Neural crest cell (in vitro differentiated cells): ENCODE data around the gene COX10. TPM values are rescaled to one million over a fixed set of nuclear protein-coding genes. Genes with fewer than 3 reads are reported as not detected.

Experiments
- DNase-seq: peaks from one replicate; pipeline ENCODE4 v3.0.0; 2021; ENCODE audit warnings: low read depth, mixed read lengths, low spot score
- H3K27ac Mint-ChIP-seq: one replicate; pipeline ENCODE4 v1.8.0; 2021; ENCODE audit warnings: mild to moderate bottlenecking, mixed read lengths; ENCODE audit not compliant: unreplicated experiment
- H3K27me3 Mint-ChIP-seq: 2 replicates; pipeline ENCODE4 v1.8.0; 2021; ENCODE audit warnings: low read depth, mild to moderate bottlenecking, mixed read lengths
- H3K36me3 Mint-ChIP-seq: 2 replicates; pipeline ENCODE4 v1.8.0; 2021; ENCODE audit warnings: low read depth, mild to moderate bottlenecking, mixed read lengths
- H3K4me1 Mint-ChIP-seq: 2 replicates; pipeline ENCODE4 v1.8.0; 2021; ENCODE audit warnings: mixed read lengths
- H3K4me3 Mint-ChIP-seq: one replicate; pipeline ENCODE4 v1.8.0; 2021; ENCODE audit warnings: mild to moderate bottlenecking, mixed read lengths
- H3K9me3 Mint-ChIP-seq: 2 replicates; pipeline ENCODE4 v1.8.0; 2021; ENCODE audit warnings: mixed read lengths
- total RNA-seq: library from RNA; stranded (reverse); gene quantifications from 2 replicates; pipeline ENCODE4 v1.2.1, GENCODE V29; 2021
- TF ChIP-seq, protein P1 (sequence below): fragments of 200-600 bp; sonication (generic); conservative IDR thresholded peaks from 2 replicates; pipeline ENCODE4 v1.5.0; 2021; ENCODE audit warnings: antibody characterized with exemption, mild to moderate bottlenecking

The COX10 gene
- total RNA-seq, 1 donor from 2014 or later = 19.3 TPM

GRCh38 chr17:14245002-14245401, 175.7 kb downstream of the COX10 start:
- no peak overlapping the region for H3K27ac Mint-ChIP-seq
- TF ChIP-seq, protein P1, sequence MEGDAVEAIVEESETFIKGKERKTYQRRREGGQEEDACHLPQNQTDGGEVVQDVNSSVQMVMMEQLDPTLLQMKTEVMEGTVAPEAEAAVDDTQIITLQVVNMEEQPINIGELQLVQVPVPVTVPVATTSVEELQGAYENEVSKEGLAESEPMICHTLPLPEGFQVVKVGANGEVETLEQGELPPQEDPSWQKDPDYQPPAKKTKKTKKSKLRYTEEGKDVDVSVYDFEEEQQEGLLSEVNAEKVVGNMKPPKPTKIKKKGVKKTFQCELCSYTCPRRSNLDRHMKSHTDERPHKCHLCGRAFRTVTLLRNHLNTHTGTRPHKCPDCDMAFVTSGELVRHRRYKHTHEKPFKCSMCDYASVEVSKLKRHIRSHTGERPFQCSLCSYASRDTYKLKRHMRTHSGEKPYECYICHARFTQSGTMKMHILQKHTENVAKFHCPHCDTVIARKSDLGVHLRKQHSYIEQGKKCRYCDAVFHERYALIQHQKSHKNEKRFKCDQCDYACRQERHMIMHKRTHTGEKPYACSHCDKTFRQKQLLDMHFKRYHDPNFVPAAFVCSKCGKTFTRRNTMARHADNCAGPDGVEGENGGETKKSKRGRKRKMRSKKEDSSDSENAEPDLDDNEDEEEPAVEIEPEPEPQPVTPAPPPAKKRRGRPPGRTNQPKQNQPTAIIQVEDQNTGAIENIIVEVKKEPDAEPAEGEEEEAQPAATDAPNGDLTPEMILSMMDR = no peak
- DNase-seq = no peak
- no peaks in the 10 kb centered on the region for H3K9me3 Mint-ChIP-seq
- H3K36me3 Mint-ChIP-seq = no peaks in the 10 kb centered on the region
- no peaks in the 10 kb centered on the region for H3K4me1 Mint-ChIP-seq
- no peaks in the 10 kb centered on the region for H3K27me3 Mint-ChIP-seq
- no peak overlapping the region for H3K4me3 Mint-ChIP-seq

- no peaks in the 10 kb centered on the region for H3K27me3 Mint-ChIP-seq
- H3K4me3 Mint-ChIP-seq = no peak overlapping the region
- no peak for DNase-seq
- no peaks in the 10 kb centered on the region for H3K4me1 Mint-ChIP-seq
- TF ChIP-seq, protein P1 = no peak
- no peak overlapping the region for H3K27ac Mint-ChIP-seq
- no peaks in the 10 kb centered on the region for H3K9me3 Mint-ChIP-seq
- H3K36me3 Mint-ChIP-seq = no peaks in the 10 kb centered on the region
Measured at GRCh38 chr17:14245629-14246028, 176.3 kb downstream of the COX10 start.

Other genes with a start within 250 kb of the COX10 start
- not detected in 2 replicates for gene CDRT15, start 167.4 kb downstream of the COX10 start, total RNA-seq
- 57.0 and 58.3 TPM in 2 replicates for gene HS3ST3B1, start 231.6 kb downstream of the COX10 start, total RNA-seq